Measurements from ENCODE around the gene TPPP3.

Gene TPPP3

GRCh38 chr16:67391424-67392300, 1.6 kb downstream of the TPPP3 start:
- Histone ChIP-seq H3K36me3 (replicated peaks; ENCODE audit: low read depth, low read length) (no peaks in the 10 kb centered on the region), H2AFZ (ENCODE audit: low read depth, low read length) (no peak overlapping the region), H3K4me3 (ENCODE audit: low read length) (no peak overlapping the region), H3K4me1 (ENCODE audit: low read length) (peaks cover 15% of the 10 kb centered on the region), H3K79me2 (ENCODE audit: low read length) (no peaks in the 10 kb centered on the region), H3K27me3 (ENCODE audit: low read depth, low read length) (no peaks in the 10 kb centered on the region), H3K9me3 (ENCODE audit: insufficient read depth, low read length) (no peaks in the 10 kb centered on the region), H3K27ac (ENCODE audit: low read length) (no peak overlapping the region), H3K9ac (ENCODE audit: low read length) (no peak overlapping the region), H4K20me1 (ENCODE audit: insufficient read depth, low read length) (no peaks in the 10 kb centered on the region), H3K4me2 (ENCODE audit: low read length) (no peak overlapping the region)
- TF ChIP-seq EZH2phosphoT487 (IDR thresholded peaks at IDR 0.05; ENCODE audit: low read depth) (no peak), CTCF (IDR thresholded peaks at IDR 0.05; ENCODE audit: low read depth, low read length) (no peak)

DNA sequence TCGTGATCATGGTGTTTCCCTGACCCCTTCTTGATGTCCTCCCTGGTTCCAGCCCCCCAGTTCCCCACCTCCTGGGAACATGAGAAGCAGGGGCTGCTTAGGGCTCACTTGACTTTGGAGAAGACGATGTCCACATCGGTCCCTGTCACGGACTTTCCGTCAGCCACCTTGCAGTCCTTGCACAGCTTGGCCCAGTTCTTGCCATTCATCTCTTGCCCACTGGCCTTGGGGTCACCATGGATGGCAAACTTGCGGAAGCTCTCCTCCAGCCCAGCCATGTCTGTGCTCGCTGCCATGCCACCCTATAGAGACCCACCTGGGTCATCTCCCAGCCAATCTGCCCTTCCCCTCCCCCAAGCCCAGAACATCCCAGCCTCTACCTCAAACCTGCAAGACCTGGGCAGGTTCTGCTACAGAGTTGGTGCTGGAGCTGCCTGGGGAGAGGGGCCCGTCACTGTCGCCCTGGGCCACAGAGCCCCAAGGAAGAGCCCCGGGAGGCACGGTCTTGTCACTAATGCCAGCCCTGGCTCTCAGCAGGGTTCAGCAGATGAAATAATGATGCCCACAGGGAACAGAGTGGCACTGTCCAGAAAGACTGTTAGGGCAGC, 2.4 kb downstream of the TPPP3 start:
- Histone ChIP-seq H3K4me2 (ENCODE audit: low read length) (no peak overlapping the region), H3K4me3 (ENCODE audit: low read length) (no peak overlapping the region), H3K27me3 (ENCODE audit: low read depth, low read length) (no peaks in the 10 kb centered on the region), H3K79me2 (ENCODE audit: low read length) (no peaks in the 10 kb centered on the region), H2AFZ (ENCODE audit: low read depth, low read length) (no peak overlapping the region), H4K20me1 (ENCODE audit: insufficient read depth, low read length) (no peaks in the 10 kb centered on the region), H3K9me3 (ENCODE audit: insufficient read depth, low read length) (no peaks in the 10 kb centered on the region), H3K9ac (ENCODE audit: low read length) (no peak overlapping the region), H3K27ac (ENCODE audit: low read length) (no peak overlapping the region), H3K4me1 (ENCODE audit: low read length) (peaks cover 8% of the 10 kb centered on the region), H3K36me3 (replicated peaks; ENCODE audit: low read depth, low read length) (no peaks in the 10 kb centered on the region)
- no peak for TF ChIP-seq CTCF (IDR thresholded peaks at IDR 0.05; ENCODE audit: low read depth, low read length)
- TF ChIP-seq EZH2phosphoT487 (IDR thresholded peaks at IDR 0.05; ENCODE audit: low read depth), result no peak

- Histone ChIP-seq H3K79me2 (ENCODE audit: low read length) (no peaks in the 10 kb centered on the region), H3K9me3 (ENCODE audit: insufficient read depth, low read length) (no peaks in the 10 kb centered on the region), H2AFZ (ENCODE audit: low read depth, low read length) (no peak overlapping the region), H3K4me2 (ENCODE audit: low read length) (no peak overlapping the region), H3K9ac (ENCODE audit: low read length) (no peak overlapping the region), H3K36me3 (replicated peaks; ENCODE audit: low read depth, low read length) (no peaks in the 10 kb centered on the region), H4K20me1 (ENCODE audit: insufficient read depth, low read length) (no peaks in the 10 kb centered on the region), H3K4me3 (ENCODE audit: low read length) (no peak overlapping the region), H3K27ac (ENCODE audit: low read length) (no peak overlapping the region), H3K27me3 (ENCODE audit: low read depth, low read length) (no peaks in the 10 kb centered on the region), H3K4me1 (ENCODE audit: low read length) (peaks cover under 1% of the 10 kb centered on the region; the same call in 1 of the 2 replicates)
- TF ChIP-seq EZH2phosphoT487 (IDR thresholded peaks at IDR 0.05; ENCODE audit: low read depth) (no peak), CTCF (IDR thresholded peaks at IDR 0.05; ENCODE audit: low read depth, low read length) (no peak)
Observed at GRCh38 chr16:67389911-67390815, 3.1 kb downstream of the TPPP3 start.
